ENCODE results near the gene CEP57L1.
"Not testable (repeated sequence)": the region's sequence is repeated elsewhere in the genome, so short reads cannot be mapped to it uniquely, and the experiment has no call there.

Gene CEP57L1

GRCh38 chr6:109082188-109082577 is 13.1 kb upstream of the CEP57L1 start:
- no peak overlapping the region for H3K4me3 ChIP-seq (ENCODE audit: low read depth, low read length)
- DNase-seq (ENCODE audit: low read depth) = peak; percentile 40
- TF ChIP-seq CTCF (conservative IDR thresholded peaks at IDR 0.05; ENCODE audit: low read depth, low read length) = peak; percentile 17

GRCh38 chr6:109083657-109084056 is 11.7 kb upstream of the CEP57L1 start:
- no peak for TF ChIP-seq CTCF (conservative IDR thresholded peaks at IDR 0.05; ENCODE audit: low read depth, low read length)
- DNase-seq (ENCODE audit: low read depth) = no peak
- H3K4me3 ChIP-seq (ENCODE audit: low read depth, low read length) = no peak overlapping the region

- H3K4me3 ChIP-seq (ENCODE audit: low read depth, low read length); DNase-seq (ENCODE audit: low read depth): not testable (repeated sequence)
Measured at GRCh38 chr6:109084146-109084545, 11.2 kb upstream of the CEP57L1 start.

GRCh38 chr6:109087661-109088264 is 7.5 kb upstream of the CEP57L1 start:
- no peak for TF ChIP-seq CTCF (conservative IDR thresholded peaks at IDR 0.05; ENCODE audit: low read depth, low read length)
- DNase-seq (ENCODE audit: low read depth) = no peak
- H3K4me3 ChIP-seq (ENCODE audit: low read depth, low read length) = no peak overlapping the region

GRCh38 chr6:109088995-109089394 is 6.3 kb upstream of the CEP57L1 start:
- no peak for DNase-seq (ENCODE audit: low read depth)
- no peak overlapping the region for H3K4me3 ChIP-seq (ENCODE audit: low read depth, low read length)
- TF ChIP-seq CTCF (conservative IDR thresholded peaks at IDR 0.05; ENCODE audit: low read depth, low read length) = no peak

GRCh38 chr6:109091314-109092024 is 3.8 kb upstream of the CEP57L1 start:
- H3K4me3 ChIP-seq (ENCODE audit: low read depth, low read length) = no peak overlapping the region

GRCh38 chr6:109092074-109092473 is 3.2 kb upstream of the CEP57L1 start:
- peak overlapping the region; percentile 89 for H3K4me3 ChIP-seq (ENCODE audit: low read depth, low read length)
- no peak for TF ChIP-seq CTCF (conservative IDR thresholded peaks at IDR 0.05; ENCODE audit: low read depth, low read length)
- DNase-seq (ENCODE audit: low read depth) = no peak

More at GRCh38 chr6:109091314-109092024, 3.8 kb upstream of the CEP57L1 start:
- peak; percentile 19 for DNase-seq (ENCODE audit: low read depth)
- no peak for TF ChIP-seq CTCF (conservative IDR thresholded peaks at IDR 0.05; ENCODE audit: low read depth, low read length)

Measured in choroid plexus epithelial cell (primary cell).